GM21526 (cell line): ENCODE data around the gene MIB1.
"Not testable (repeated sequence)": the region's sequence is repeated elsewhere in the genome, so short reads cannot be mapped to it uniquely, and the experiment has no call there.

ENCODE experiments used
- ATAC-seq: cut with Tn5 transposase; IDR thresholded peaks from one replicate; pipeline ENCODE4 v1.9.1; 2021; ENCODE audit warnings: moderate library complexity; ENCODE audit not compliant: unreplicated experiment, low FRiP score

MIB1 gene

DNA sequence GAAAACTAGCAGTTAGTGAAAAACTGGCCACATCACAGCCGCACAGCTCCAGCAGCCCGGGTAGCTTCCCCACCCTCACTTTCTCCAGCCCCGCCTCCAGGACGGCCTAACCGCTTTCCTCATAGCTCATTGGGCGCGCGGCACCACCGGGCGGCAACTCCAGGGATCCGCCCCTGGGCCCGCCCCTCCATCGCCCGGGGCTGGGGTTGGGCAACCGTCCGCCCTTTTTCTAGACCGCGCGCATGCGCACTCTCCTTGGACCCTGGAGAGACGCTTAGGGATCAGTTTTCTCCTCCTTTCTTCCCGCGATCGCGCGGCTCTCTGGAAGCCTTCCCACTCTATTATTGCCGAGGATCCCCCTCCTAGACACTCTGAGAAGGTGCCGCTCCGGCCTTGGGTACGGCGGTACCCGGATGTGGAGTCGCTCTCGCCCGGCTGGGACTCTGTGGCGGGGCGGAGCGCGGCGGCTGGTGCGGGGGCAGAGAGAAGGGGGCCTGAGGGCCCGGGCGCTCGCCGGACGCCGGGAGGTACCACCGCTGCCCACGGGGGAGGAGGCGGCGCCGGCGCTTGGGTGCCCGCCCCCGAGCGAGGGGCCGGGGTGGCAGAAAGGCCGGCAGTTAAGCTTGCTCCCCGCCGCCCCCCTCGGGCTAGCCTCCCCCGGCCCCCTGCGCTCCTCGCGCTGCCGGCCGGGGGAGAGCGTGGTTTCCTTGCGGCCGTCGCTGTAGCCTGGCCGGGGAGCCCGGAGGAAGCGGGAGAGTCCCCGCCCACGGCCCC is at the start of gene MIB1:
Gene MIB1, plus strand, starts transcription at position 255 of the 774 bp plus-strand sequence. CDS start 792 bp downstream, outside the sequence.
- ATAC-seq: peak; percentile 97

DNA sequence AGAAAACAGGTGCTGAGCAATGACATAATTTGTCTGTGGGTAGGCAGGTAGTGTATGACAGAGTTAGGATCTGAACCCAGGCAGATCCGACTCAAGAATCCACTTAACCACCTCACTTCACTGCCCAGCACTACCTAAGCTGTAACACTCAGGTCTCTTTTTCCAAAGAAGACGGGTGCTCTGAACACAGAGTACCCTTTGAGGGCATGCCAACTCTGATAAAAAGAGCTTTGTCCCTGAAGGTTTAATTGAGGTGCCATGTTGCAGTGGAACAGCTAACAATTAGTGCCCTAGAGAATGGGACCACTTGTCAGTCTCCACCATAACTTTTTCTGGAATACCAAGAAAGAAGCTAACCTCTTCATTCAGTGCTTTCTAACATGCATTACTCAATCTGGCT is 47.3 kb upstream of the MIB1 start:
- no peak for ATAC-seq

DNA sequence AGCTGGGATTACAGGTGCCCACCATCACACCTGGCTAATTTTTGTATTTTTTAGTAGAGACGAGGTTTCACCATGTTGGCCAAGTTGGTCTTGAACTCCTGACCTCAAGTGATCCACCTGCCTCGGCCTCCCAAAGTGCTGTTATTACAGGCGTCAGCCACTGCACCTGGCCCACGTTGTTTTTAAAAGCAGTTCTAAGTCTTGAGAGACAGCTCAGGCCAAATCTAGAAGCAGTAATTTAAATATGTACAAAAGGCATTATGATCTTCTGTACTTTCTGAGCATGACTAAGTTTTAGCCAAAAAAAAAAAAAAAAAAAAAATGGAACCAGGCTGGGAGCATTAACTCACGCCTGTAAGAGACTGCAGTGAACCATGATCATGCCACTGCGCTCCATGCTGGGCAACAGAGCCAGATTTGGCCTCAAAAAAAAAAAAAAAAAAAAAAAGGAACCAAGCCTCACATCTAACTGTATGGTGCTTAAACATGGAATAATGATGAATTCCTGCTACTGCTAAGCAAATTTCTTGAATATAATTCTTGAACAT is 40.0 kb upstream of the MIB1 start:
- ATAC-seq: no peak

DNA sequence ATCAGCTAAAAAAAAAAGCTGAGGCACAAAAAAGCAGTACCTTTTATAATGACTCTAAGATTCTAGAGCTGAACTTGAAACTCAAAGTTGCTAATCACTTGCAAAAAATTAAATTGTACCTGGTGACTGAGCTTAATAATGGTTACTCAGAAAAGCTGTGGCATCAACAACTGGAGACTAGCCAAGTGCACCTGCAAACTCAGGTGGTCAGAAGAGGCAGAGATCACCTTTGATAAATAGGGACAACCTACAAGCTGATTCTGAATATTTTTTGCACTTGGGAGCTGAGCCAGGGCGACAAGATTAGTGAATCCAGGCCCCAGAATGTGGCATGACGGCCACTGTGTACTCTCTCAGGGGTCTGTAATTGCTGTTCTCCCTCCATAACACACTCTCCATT is 39.0 kb upstream of the MIB1 start:
- no peak for ATAC-seq

DNA sequence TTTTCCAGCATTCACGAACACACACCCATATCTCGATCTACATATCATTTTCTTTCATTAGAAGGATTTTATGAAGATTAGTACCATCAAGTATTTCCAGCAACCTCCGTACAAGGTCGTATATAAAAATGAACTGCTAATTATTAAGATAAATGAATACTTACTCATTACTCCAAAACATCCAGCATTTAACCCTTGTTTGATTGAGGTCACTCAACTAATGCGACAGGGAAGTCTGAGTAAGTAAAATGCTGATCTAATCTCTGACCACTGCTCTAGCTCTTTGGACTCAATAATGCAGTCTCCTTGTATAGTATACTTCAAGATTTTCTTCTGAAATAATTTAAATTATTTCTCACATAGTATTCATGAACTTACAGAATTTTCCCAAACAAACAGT is 38.0 kb upstream of the MIB1 start:
- no peak for ATAC-seq

DNA sequence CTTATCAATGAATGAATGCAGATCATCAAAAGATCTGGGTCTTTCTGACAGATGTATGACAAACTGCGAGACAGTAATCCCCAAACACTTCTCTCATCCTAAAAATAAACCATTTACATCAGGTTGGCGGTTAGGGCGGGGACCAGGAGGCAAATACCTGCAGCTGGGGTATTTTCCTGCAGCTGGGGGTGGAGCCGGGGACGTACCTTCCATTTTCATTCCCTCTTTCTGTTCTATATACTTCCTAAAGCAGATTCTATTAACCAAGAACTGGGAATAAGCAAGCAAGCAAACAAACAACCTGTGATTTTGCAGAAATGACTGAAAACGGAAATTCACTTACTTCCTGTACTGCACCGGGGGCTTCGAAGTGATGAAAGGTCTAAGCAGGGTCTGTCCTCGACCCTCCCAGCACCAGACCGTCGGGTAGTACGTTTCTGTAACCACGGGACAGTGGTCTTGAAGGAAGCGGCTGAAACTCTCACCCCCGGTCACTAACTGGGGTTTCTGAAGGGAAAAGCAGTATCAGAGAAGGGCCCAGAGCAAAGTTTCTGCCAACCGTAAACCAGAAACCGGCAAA is 37.3 kb upstream of the MIB1 start:
- peak; percentile 18 for ATAC-seq

DNA sequence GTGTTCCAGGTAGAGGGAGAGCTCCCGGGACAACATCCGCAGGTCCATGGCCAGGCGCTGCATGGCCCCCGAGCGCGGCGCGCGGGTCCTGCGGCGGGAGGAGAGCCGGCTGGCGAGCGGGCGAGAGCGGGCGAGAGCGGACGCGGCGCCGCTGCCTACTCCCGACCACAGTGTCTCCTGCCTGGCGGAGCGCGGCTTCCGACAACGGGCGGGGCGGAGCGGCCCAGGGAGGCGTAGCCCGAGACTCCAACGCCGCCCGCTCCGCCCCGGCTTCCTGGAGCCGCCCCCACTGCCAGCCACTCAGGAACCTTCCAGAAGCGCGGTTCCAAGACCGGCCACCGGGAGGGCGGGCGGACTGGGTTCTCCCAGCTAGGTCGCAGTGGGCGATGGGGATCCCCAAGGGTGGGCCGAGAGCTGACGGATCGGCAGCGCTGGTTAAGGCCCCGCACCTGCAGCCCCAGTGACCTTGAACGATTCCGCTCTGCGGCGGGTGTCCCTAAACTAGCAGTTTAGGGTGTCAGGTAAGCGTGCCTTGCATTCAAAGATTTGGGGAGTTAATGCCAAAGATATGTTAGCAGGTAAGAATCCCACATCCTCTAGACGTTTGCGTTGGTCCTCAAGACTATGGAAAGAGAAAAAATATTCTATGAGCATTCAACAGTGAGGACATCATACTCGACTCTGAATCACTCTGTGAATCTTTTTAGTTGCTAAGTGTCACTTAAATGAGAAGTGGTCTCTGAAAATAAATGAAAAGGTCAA is 35.8 kb upstream of the MIB1 start, which contains the start of gene ABHD3:
Gene ABHD3, minus strand, starts transcription at position 172 of the 762 bp plus-strand sequence. Its CDS starts 109 bp downstream, at position 63.
- ATAC-seq: peak; percentile 86

DNA sequence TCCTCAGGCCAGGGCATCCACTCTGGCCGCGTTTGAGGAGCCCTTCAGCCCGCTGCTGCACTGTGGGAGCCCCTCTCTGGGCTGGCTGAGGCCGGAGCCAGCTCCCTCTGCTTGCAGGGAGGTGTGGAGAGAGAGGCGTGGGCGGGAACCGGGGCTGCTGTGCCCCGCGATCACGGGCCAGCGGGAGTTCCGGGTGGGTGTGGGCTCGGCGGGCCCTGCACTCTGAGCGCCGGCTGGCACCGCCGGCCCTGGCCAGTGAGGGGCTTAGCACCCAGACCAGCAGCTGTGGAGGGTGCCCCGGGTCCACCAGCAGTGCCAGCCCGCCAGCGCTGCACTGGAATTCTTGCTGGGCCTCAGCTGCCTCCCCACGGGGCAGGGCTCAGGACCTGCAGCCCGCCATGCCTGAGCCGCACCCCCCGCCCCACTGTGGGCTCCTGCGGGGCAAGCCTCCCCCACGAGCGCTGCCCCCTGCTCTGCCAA is 34.2 kb upstream of the MIB1 start:
- ATAC-seq: no peak

DNA sequence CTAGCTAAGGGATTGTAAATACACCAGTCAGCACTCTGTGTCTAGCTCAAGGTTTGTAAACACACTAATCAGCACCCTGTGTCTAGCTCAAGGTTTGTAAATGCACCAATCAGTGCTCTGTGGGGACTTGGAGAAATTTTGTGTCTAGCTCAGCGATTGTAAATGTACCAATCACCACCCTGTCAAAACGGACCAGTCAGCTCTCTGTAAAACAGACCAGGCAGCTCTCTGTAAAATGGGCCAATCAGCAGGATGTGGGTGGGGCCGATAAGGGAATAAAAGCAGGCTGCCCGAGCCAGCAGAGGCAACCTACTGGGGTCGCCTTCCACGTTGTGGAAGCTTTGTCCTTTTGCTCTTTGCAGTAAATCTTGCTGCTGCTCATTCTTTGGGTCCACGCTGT is 33.5 kb upstream of the MIB1 start:
- not testable (repeated sequence) for ATAC-seq

DNA sequence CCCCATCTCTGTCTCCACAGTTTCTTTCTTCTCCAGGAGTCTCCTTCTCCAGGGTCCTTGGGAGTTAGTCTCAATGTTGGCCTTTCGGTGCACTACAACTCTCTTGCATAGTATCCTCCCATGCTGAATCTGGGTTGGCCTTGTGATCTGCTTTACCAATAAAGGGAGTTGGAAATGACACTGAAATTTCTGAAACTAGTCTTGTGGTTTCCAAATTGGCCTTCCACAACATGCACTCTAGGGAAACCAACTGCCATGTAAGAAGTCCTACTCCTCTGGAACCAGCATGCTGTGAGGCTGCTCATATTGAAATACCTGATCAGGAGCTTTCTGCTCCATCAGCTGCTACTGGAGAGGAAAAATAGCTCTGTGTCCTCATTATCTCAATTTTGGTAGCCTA is 26.1 kb upstream of the MIB1 start:
- no peak for ATAC-seq

DNA sequence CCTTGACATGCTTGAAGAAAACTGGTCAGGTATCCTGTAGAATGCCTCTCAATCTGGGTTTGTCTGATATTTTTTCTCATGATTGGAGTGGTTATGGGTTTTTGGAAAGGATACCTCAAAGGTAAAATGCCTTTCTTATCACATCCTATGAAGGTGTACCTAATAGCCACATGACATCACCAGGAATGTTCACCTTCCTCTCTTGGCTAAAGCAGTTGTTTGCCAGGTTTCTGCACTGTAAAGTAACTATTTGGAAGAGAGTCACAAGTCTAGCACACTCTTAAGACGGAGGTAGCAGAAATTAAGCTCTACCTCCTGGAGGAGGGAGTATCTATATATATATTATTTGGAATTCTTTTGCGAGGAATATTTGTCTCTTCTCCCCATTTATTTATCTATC is 17.9 kb upstream of the MIB1 start:
- no peak for ATAC-seq

DNA sequence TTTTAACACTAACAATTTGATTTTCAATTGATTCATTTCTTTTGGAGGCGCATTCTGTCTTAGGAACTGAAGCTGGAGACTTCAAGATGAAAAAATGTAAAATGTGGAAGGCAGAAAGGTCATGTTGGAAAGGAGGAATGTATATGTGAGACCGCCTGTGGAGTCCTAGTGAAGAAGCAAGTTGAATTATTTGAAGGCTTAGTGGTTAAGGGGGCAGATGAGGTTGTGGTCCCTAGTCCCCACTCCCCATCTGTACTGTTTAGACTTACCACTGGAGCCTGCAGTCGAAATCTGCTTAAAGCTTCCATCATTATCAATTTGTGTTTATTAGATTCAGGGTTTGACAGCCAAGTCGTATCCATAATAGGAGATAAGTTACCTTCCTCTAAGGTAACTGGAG is 15.4 kb upstream of the MIB1 start:
- no peak for ATAC-seq

DNA sequence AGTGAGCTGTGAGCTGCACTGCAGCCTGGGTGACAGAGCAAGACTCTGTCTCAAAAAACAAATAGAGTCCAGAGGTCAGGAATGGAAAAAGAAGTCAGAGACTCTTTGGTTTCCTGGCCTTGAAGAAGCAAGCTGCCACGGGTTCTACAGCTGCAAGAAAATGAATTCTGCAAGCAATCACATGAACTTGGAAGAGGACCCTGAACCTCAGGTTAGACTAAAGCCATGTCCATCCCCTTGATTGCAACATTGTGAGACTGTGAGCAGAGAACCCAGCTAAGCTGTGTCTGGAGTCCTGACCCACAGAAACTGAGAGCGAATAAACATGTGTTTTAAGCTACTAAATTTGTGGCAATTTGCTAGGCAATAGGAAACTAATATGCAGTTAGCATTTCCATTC is 12.9 kb upstream of the MIB1 start:
- ATAC-seq: no peak

DNA sequence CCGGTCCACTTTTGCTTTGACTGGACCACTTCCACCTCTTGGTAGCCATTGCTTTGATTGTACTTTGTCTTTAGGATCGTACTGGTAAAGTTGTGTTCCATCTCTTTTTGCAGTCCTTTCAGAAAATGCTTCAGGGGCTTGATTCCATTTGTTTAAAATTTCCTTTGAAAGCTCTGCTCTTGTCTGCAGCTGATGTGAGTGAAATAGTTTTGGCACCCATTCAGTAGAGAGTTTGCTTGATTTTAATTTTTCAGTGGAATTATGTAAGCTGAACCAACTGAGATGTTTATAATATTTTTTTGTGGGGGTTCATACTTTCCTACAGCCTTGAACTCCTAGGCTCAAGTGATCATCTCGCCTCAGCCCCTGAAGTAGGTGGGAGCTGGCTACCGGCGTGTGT is 7.6 kb upstream of the MIB1 start:
- no peak for ATAC-seq

DNA sequence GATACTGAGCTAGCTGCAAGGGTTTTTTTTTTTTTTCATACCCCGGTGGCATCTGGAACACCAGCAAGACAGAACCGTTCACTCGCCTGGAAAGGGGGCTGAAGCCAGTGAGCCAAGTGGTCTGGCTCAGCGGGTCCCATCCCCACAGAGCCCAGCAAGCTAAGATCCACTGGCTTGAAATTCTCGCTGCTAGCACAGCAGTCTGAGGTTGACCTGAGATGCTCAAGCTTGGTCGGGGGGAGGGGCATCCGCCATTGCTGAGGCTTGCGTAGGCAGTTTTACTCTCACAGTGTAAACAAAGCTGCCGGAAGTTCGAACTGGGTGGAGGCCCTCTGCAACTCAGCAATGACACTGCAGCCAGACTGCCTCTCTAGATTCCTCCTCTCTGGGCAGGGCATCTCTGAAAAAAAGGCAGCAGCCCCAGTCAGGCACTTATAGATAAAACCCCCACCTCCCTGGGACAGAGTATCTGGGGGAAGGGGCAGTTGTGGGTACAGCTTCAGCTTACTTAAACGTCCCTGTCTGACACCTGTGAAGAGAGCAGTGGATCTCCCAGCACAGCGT is 5.1 kb upstream of the MIB1 start:
- no peak for ATAC-seq

DNA sequence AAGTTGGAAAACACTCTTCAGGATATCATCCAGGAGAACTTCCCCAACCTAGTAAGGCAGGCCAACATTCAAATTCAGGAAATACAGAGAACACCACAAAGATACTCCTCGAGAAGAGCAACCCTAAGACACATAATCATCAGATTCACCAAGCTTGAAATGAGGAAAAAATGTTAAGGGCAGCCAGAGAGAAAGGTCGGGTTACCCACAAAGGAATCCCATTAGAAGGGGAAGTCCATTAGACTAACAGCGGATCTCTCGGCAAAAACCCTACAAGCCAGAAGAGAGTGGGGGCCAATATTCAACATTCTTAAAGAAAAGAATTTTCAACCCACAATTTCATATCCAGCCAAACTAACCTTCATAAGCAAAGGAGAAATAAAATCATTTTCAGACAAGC is 3.7 kb upstream of the MIB1 start:
- not testable (repeated sequence) for ATAC-seq

DNA sequence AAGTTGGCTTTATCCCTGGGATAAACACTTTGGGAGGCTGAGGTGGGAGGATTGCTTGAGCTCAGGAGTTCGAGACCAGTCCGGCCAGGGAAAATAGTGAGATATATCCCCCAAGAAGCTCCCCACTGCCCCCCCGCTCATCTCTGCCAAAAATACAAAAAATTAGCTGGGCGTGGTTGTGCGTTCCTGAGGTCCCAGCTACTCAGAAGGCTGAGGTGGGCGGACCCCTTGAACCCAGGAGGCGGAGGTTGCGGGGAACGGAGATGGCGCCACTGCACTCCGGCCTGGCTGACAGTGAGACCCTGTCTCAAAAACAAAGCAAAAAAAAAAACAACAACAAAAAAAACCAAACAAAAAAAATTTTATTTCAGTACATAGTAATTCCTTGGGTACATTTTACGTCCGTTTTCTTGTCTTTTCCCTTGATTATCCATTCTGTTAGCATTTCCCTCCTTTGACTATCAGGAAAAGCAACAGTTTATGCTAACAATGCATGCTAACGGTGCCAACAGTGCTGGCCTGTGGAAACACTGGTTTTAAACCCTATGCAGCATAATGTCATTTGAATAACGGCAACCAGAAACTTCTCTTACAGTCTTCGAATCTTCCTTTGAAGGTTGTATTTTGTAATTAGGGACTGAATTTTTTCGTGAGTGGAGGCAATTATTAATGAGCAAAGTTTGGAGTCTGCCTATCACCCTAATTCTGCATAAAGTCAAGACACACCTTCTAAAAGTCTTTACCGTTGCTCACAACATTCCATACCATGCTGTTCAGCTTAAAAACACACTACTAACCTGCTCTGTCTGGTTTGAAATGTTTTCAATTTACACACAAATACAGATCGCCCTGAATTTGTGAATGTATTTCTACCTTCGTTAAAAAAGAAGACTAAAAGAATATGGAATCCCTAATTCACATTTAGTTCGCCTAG is 721 bp upstream of the MIB1 start:
- peak; percentile 16 for ATAC-seq

DNA sequence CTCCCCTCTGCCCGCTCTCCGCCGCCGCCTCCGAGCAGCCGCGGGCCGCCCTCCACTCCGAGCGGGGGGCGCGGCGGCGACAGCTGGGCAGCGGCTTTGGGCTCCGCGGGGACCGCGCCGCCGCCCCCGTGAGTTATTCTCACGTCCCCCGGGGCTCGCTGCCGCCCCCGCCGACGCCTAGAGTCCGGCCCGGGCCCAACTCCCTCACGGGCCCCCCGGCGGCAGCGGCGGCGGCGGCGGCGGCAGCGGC is 645 bp downstream of the MIB1 start:
- no peak for ATAC-seq

DNA sequence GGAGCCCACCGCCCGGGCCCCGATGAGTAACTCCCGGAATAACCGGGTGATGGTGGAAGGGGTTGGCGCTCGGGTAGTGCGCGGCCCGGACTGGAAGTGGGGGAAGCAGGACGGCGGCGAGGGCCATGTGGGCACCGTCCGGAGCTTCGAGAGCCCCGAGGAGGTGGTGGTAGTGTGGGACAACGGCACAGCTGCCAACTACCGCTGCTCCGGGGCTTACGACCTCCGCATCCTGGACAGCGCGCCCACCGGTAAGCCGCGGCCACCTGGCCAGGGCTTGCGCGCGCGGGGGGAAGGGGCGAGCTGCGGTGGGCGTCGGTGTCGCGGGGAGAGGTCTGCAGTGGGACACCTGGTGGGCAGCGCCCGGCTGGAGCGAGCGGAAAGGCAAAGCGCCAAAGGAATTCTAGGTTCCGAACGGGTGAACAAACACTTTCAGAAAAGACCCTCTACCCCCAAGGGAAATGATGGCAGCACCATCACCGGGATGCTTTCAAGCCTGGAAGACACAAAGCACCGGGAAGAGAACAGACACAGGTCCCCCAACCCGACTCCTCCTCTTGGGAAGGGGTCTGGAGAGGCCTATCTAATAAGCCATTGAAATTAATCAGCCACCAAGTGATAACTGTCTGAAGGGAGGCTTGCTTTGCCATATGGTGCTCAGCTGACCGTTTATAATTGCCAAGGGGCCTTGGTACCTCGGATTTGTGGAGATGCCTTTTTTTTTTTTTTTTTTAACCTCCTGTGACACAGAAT is 1.1 kb downstream of the MIB1 start:
- peak; percentile 8 for ATAC-seq
